Parathyroid adenoma (tissue), 2 donors: ENCODE measurements around the gene CCDC177.

ENCODE experiments used
- H2AFZ ChIP-seq: fragments of 300-600 bp; sonication (generic); one replicate; pipeline ENCODE4 v1.7.0; 2017; ENCODE audit warnings: antibody characterized with exemption, mild to moderate bottlenecking
- H3K27ac ChIP-seq: fragments of 300-600 bp; sonication (generic); one replicate; pipeline ENCODE4 v1.7.0; 2017
- H3K27me3 ChIP-seq: fragments of 300-600 bp; sonication (generic); one replicate; pipeline ENCODE4 v1.7.0; 2017; ENCODE audit warnings: low read length; ENCODE audit not compliant: control insufficient read depth, insufficient read depth
- H3K36me3 ChIP-seq: fragments of 300-600 bp; sonication (generic); one replicate; pipeline ENCODE4 v1.7.0; 2017; ENCODE audit warnings: low read length; ENCODE audit not compliant: control insufficient read depth, insufficient read depth
- H3K4me1 ChIP-seq: fragments of 300-600 bp; sonication (generic); one replicate; pipeline ENCODE4 v1.7.0; 2017; ENCODE audit warnings: control low read depth
- H3K4me2 ChIP-seq: fragments of 300-600 bp; sonication (generic); one replicate; pipeline ENCODE4 v1.7.0; 2017; ENCODE audit warnings: low read length
- H3K4me3 ChIP-seq: fragments of 300-600 bp; sonication (generic); one replicate; pipeline ENCODE4 v1.7.0; 2017; ENCODE audit warnings: low read depth, low read length
- H3K79me2 ChIP-seq: fragments of 300-600 bp; sonication (generic); one replicate; pipeline ENCODE4 v1.7.0; 2017; ENCODE audit warnings: control low read depth
- H3K9ac ChIP-seq: fragments of 300-600 bp; sonication (generic); one replicate; pipeline ENCODE4 v1.7.0; 2017; ENCODE audit warnings: mild to moderate bottlenecking
- H3K9me3 ChIP-seq: fragments of 300-600 bp; sonication (generic); one replicate; pipeline ENCODE4 v1.7.0; 2017; ENCODE audit warnings: low read length; ENCODE audit not compliant: control insufficient read depth
- CTCF ChIP-seq: fragments of 300-600 bp; sonication (generic); IDR thresholded peaks from one replicate; pipeline ENCODE4 v1.7.0; 2017; ENCODE audit warnings: antibody characterized with exemption, mild to moderate bottlenecking
- donor health status: primary hyperparathyroidism.

Gene CCDC177

DNA sequence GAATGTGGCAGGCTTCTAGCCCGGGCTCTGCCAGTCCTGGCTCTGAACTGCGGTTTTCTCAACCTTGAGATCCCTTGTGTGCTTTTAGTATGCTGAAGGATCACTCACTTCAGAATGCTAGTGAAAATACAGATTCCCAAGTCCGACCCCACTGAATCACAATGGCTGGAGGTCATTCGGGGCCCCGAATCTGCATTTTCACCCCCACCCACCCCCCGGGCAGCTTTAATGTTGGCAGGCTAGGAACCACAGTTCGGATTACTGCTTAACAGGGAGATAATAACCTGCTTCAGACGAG is 36.2 kb upstream of the CCDC177 start:
- Histone ChIP-seq H3K9ac (no peak overlapping the region), H3K4me2 (peak overlapping the region; percentile 76), H3K4me3 (peak overlapping the region; percentile 63), H3K79me2 (peaks cover 21% of the 10 kb centered on the region), H3K27ac (peak overlapping the region; percentile 26), H3K27me3 (no peaks in the 10 kb centered on the region), H3K9me3 (no peaks in the 10 kb centered on the region), H2AFZ (peak overlapping the region; percentile 97), H3K36me3 (no peaks in the 10 kb centered on the region), H3K4me1 (peaks cover 24% of the 10 kb centered on the region)
- TF ChIP-seq CTCF: no peak

DNA sequence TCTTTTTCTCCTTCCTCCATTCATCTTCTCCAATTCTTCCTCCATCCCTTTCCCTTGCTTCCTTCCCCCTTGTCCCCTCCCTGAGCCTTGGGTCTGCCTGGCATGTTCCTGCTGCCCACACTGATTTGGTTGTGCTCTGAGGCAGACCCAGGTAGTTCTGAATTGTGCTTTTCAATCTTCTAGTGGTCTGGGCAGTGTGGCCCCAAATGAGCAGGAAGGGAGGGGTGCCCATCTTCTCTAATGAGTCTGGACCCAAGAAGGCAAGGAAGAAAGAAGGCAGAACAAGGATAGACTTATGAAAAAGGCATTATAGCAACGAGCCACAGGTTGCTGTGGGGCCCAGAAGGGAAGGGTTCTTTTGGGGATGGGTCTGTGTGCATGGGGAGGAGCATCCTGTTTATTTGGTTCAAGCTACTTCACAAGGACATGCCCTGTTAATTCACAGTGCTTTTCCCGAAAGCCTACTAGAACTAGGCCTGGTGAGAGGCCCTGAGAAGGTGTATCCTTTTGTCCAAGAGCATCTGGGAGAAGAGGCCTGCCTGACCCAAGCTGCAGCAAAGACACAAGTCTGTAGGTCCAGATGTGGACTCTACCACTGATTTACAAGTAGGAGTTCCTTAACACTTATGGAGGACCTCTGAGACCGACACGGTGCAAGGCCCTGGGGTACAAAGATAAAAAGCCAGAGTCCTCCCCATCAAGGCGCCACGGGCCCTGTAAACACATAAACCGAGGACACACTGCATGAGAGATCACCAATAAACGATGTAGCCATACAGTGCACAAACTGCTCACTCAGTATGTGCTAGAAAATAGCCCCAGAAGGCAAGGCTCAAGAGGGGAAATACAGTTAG is 35.6 kb upstream of the CCDC177 start:
- Histone ChIP-seq H3K9ac (no peak overlapping the region), H2AFZ (peak overlapping the region; percentile 97), H3K27ac (peak overlapping the region; percentile 26), H3K4me3 (peak overlapping the region; percentile 63), H3K27me3 (no peaks in the 10 kb centered on the region), H3K4me1 (peaks cover 18% of the 10 kb centered on the region), H3K79me2 (peaks cover 19% of the 10 kb centered on the region), H3K4me2 (peak overlapping the region; percentile 76), H3K9me3 (no peaks in the 10 kb centered on the region), H3K36me3 (no peaks in the 10 kb centered on the region)
- no peak for TF ChIP-seq CTCF

GRCh38 chr14:69606258-69607184 is 31.9 kb upstream of the CCDC177 start:
- no peak for TF ChIP-seq CTCF
- Histone ChIP-seq H3K9me3 (no peaks in the 10 kb centered on the region), H3K4me1 (no peaks in the 10 kb centered on the region), H3K36me3 (no peaks in the 10 kb centered on the region), H3K4me2 (no peak overlapping the region), H3K27me3 (no peaks in the 10 kb centered on the region), H3K27ac (no peak overlapping the region), H3K4me3 (no peak overlapping the region), H3K9ac (no peak overlapping the region), H3K79me2 (no peaks in the 10 kb centered on the region), H2AFZ (no peak overlapping the region)

- H3K9me3 ChIP-seq: no peaks in the 10 kb centered on the region
- H3K4me2 ChIP-seq: no peak overlapping the region
- H2AFZ ChIP-seq: no peak overlapping the region
- TF ChIP-seq CTCF: no peak
- H3K9ac ChIP-seq: no peak overlapping the region
- no peaks in the 10 kb centered on the region for H3K36me3 ChIP-seq
- no peaks in the 10 kb centered on the region for H3K27me3 ChIP-seq
- no peaks in the 10 kb centered on the region for H3K4me1 ChIP-seq
- no peaks in the 10 kb centered on the region for H3K79me2 ChIP-seq
- no peak overlapping the region for H3K27ac ChIP-seq
- no peak overlapping the region for H3K4me3 ChIP-seq
These were observed 31.1 kb upstream of the CCDC177 start for GRCh38 chr14:69605738-69606137.
